ENCODE data around the gene BEAN1.

GRCh38 chr16:66489385-66489784 is 62.3 kb downstream of the BEAN1 start:
- TF ChIP-seq CTCF (IDR thresholded peaks at IDR 0.05) (no peak), POLR2A (IDR thresholded peaks at IDR 0.05) (no peak)

Data from adrenal gland (tissue), 5 donors.